ENCODE measurements around the gene C6orf120.

GRCh38 chr6:169751242-169752073, 49.5 kb downstream of the C6orf120 start, which contains the start of the genes DYNLT2 and ERMARD:
- TF ChIP-seq CTCF (IDR thresholded peaks at IDR 0.05), result peak in 5 of 6 experiments; percentile 9 to 80 (median 68)
- TF ChIP-seq POLR2A (IDR thresholded peaks at IDR 0.05), result peak; percentile 65 to 92 (median 84)
- TF ChIP-seq POLR2AphosphoS5 (IDR thresholded peaks at IDR 0.05), result peak; percentile 95 to 96

Data from upper lobe of left lung (tissue), 4 donors.